GM12875 (cell line): Measurements from ENCODE around the gene ANKMY1.

Source experiments
- H3K4me3 ChIP-seq: one replicate; pipeline ENCODE4 v1.5.1; 2011; ENCODE audit warnings: low read depth, low read length, control low read depth
- TF ChIP-seq, protein P1 (sequence below): IDR thresholded peaks from 2 replicates; pipeline ENCODE4 v1.5.1; 2011; ENCODE audit warnings: low read depth, mild to moderate bottlenecking, control low read depth, inconsistent platforms, low read length, moderate library complexity, borderline replicate concordance; ENCODE audit not compliant: insufficient read depth

Gene ANKMY1

GRCh38 chr2:240593703-240594451 lies 36.1 kb upstream of the ANKMY1 start:
- no peak overlapping the region for H3K4me3 ChIP-seq
- TF ChIP-seq, protein P1, sequence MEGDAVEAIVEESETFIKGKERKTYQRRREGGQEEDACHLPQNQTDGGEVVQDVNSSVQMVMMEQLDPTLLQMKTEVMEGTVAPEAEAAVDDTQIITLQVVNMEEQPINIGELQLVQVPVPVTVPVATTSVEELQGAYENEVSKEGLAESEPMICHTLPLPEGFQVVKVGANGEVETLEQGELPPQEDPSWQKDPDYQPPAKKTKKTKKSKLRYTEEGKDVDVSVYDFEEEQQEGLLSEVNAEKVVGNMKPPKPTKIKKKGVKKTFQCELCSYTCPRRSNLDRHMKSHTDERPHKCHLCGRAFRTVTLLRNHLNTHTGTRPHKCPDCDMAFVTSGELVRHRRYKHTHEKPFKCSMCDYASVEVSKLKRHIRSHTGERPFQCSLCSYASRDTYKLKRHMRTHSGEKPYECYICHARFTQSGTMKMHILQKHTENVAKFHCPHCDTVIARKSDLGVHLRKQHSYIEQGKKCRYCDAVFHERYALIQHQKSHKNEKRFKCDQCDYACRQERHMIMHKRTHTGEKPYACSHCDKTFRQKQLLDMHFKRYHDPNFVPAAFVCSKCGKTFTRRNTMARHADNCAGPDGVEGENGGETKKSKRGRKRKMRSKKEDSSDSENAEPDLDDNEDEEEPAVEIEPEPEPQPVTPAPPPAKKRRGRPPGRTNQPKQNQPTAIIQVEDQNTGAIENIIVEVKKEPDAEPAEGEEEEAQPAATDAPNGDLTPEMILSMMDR = no peak

DNA sequence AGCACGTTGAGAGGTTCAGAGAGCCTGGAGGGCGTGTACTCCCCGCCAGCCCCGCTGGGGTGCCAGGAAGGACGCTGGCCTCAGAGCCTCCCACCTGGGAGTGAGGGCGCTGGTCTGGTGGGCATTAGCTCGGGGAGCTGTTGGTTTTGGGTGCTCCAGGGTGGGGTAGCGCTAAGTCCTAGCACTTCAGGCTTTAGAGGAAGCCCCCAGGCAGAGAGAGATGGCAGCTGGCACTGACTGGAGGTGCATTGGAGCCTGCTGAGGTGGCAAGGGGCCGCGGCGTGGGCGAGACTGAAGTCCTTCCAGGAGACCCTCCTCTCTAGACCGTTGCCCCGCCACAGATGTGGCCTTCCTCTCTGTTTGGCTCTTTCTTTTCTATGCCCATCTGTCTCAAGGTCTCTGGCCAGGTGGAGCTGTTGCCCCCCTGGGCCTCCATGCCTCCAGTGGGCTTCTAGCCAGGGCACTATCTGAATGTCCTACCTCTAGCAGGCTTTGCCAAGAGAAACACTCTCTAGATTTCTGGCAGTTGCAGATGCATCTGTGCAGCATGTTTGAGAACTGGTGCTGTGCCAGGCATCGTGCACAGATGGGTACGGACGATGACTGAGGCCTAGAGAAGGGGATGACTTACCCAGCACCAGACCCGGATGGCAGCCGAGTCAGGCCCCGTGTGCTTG lies 35.4 kb upstream of the ANKMY1 start:
- TF ChIP-seq, protein P1 = no peak

GRCh38 chr2:240591784-240592183 lies 34.0 kb upstream of the ANKMY1 start:
- TF ChIP-seq, protein P1 = no peak
- no peak overlapping the region for H3K4me3 ChIP-seq

More for the DNA sequence above, 35.4 kb upstream of the ANKMY1 start:
- H3K4me3 ChIP-seq = no peak overlapping the region

GRCh38 chr2:240591226-240591625 lies 33.4 kb upstream of the ANKMY1 start:
- no peak overlapping the region for H3K4me3 ChIP-seq
- TF ChIP-seq, protein P1 = no peak

DNA sequence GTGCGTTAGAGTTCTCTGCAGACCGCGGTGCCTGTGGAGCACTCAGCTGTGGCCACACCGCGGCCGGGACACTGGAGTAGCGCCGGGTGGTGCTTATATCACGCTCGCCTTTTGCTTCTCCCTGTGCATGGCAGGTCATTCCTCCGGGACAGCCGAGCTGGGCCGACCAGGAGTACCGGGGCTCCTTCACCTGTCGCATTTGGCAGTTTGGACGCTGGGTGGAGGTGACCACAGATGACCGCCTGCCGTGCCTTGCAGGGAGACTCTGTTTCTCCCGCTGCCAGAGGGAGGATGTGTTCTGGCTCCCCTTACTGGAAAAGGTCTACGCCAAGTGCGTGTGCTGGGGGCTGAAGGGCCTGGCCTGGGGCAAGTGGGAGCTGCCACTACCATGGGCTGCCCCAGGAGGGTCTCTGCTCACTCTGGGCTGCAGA lies 32.9 kb upstream of the ANKMY1 start:
- TF ChIP-seq, protein P1 = no peak
- no peak overlapping the region for H3K4me3 ChIP-seq

GRCh38 chr2:240589850-240590525 lies 32.2 kb upstream of the ANKMY1 start:
- TF ChIP-seq, protein P1 = no peak
- no peak overlapping the region for H3K4me3 ChIP-seq
